ENCODE measurements around the gene STN1.

STN1 gene

DNA sequence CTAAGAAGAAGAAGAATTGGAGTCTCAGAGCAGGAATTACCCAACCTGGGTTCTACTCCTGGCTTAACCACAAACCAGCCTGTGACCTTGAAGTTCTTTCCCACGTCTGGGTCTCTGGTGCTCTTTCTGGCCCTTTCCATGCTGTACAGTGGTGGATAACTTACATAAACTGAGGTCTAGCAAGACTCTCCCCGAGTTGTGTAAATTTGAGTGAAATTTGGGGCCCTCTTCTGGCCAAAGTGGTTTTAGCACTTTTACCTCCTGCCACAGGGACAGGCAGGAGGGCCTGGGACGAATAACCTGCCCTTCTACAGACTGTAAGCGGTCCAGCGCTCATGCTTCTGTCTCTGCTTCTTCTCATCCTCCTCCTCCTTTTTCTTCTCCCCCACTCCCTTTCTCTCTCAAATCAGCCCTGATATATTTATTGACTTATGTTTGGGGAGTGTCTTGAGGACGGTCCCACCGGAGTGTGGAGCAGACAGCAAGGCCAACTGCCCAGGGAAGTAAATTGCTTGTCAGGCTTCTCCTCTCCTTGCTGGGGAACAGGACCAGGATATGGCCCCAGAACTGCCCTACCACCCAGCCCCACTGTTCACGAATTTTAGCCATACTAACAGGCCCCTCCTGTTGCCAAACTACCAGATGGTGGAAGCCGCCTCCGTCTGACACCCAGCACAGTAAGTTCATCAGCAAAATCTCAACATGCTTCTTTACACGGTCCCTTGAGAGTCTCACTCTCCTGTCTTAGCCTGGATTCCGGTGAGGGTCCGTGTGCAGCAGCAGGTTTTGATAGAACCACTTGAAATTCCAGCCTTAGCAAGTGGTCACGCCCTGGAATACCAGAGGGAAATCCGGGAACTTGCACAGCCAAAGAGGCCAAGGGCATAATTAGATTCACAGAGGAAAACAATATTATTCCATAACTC, 58.6 kb downstream of the STN1 start:
- H3K27ac ChIP-seq = no peak overlapping the region
- no peak overlapping the region for H3K4me3 ChIP-seq
- TF ChIP-seq, protein P1, sequence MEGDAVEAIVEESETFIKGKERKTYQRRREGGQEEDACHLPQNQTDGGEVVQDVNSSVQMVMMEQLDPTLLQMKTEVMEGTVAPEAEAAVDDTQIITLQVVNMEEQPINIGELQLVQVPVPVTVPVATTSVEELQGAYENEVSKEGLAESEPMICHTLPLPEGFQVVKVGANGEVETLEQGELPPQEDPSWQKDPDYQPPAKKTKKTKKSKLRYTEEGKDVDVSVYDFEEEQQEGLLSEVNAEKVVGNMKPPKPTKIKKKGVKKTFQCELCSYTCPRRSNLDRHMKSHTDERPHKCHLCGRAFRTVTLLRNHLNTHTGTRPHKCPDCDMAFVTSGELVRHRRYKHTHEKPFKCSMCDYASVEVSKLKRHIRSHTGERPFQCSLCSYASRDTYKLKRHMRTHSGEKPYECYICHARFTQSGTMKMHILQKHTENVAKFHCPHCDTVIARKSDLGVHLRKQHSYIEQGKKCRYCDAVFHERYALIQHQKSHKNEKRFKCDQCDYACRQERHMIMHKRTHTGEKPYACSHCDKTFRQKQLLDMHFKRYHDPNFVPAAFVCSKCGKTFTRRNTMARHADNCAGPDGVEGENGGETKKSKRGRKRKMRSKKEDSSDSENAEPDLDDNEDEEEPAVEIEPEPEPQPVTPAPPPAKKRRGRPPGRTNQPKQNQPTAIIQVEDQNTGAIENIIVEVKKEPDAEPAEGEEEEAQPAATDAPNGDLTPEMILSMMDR (IDR thresholded peaks at IDR 0.05) = peak; percentile 43
- no peak for DNase-seq (ENCODE audit: low spot score)

DNA sequence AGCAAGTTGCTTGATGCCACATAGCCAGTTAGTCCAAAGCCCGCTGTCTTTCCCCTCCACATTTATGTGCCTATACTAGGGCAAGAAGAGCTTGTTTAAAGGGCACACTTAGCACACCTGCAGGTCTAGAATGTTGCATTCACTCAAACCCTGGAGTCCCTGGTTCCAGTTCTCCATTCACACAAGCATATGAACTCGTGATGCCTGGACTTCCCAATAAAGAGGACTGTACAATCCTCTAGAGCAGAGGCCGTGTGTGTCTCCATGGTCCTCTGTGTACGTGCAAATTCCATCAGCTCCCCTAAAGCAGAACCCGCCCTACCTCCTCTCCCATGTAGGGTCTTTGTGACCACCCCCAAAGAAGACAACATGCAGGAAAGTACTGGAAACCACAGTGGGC, 59.6 kb downstream of the STN1 start:
- no peak overlapping the region for H3K27ac ChIP-seq
- TF ChIP-seq, protein P1 (IDR thresholded peaks at IDR 0.05) = no peak
- no peak overlapping the region for H3K4me3 ChIP-seq
- DNase-seq (ENCODE audit: low spot score) = no peak

DNA sequence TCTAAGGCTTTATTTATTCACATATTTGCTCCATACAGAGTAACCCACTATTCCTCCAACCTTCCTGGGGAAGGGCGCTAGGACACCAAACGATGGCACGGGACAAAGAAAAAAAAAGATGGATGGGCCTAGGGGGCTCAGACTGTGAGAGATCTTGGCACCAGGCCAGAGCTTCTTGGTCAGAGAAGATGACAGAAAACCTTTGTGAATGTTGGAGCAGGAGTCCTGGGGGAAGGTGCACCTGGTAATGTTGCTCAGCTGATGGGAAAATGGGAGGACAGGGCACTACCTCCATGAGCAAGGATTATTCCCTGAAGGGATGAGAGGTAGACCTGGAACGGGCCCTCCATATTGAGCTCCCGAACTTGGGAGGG, 61.2 kb downstream of the STN1 start:
- H3K27ac ChIP-seq = no peak overlapping the region
- no peak overlapping the region for H3K4me3 ChIP-seq
- TF ChIP-seq, protein P1 (IDR thresholded peaks at IDR 0.05) = no peak
- no peak for DNase-seq (ENCODE audit: low spot score)

DNA sequence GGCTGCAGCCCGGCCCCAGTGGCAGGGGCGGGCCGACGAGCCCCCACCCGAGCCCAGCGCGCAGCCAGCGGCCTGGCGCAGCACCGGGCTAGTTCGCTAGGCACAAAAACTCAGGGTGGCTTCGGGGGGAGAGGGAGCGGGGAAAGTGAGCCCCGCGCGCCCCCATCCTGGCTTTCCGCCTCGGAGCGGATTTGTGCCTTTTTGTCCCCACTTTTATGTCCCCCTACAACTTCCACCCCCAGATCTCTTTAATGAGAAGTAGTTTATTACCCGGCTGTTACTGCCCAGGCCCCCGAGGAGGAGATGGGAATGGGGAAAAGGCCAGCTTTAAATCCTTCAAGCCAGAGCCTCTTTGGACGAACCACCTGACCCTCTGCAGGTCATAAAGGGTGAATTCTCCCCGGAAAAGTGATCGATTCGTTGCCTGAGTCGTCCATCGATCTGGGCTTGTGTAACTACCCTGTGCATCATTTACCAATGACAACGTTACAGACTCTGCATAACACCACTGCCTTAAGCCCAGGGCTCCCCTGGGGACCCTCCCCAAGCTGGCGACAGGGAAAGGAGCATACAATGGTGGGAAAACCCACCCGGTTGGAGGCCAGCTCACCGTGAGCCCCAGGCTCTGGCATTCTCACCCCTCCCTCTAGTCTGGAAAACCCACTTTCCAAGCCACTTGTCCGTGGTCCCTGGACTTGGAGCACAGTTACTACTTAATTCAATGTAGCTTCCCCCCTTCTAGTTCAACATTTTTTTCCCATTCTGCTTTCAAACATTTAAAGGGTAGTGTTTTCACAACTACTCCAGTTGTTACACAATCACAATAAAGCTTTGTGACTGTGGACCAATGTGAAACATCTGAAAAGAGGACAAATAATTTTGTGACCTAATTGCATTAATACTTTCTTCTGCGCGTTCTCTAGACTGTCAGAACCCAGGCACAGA, 61.9 kb downstream of the STN1 start:
- Histone ChIP-seq H3K4me3 (peak overlapping the region; percentile 87), H3K27ac (peak overlapping the region; percentile 63 to 86)
- TF ChIP-seq, protein P1 (IDR thresholded peaks at IDR 0.05) = no peak
- DNase-seq (ENCODE audit: low spot score) = no peak

DNA sequence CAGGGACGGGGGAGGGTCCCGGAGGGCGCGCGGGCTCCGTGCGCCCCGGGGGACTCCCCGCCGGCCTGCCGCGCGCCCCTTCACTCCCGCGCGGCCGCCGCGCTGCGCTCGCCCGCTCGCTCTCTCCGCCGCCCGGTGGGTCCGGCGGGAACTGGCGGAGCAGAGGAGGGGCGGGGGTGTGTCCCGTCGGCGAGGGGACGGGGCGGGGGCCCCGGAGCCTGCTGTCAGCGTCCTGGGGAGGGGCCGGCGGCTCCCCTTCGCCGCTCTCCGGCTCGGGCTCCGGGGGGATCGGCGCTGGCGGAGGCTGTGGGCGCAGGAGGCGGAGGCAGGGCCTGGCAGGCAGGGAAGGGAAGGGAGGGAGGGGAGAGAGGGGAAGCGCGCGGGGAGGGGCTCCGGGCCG, 62.6 kb downstream of the STN1 start, which contains the start of gene SH3PXD2A:
TSS of gene SH3PXD2A (minus strand) at position 153 of the 400 bp plus-strand sequence. CDS start 310 bp downstream, outside the sequence.
- DNase-seq (ENCODE audit: low spot score) = no peak
- TF ChIP-seq, protein P1 (IDR thresholded peaks at IDR 0.05) = no peak
- H3K4me3 ChIP-seq = peak within 1 kb of the TSS; percentile 87
- peak within 1 kb of the TSS; percentile 63 to 86 for H3K27ac ChIP-seq

DNA sequence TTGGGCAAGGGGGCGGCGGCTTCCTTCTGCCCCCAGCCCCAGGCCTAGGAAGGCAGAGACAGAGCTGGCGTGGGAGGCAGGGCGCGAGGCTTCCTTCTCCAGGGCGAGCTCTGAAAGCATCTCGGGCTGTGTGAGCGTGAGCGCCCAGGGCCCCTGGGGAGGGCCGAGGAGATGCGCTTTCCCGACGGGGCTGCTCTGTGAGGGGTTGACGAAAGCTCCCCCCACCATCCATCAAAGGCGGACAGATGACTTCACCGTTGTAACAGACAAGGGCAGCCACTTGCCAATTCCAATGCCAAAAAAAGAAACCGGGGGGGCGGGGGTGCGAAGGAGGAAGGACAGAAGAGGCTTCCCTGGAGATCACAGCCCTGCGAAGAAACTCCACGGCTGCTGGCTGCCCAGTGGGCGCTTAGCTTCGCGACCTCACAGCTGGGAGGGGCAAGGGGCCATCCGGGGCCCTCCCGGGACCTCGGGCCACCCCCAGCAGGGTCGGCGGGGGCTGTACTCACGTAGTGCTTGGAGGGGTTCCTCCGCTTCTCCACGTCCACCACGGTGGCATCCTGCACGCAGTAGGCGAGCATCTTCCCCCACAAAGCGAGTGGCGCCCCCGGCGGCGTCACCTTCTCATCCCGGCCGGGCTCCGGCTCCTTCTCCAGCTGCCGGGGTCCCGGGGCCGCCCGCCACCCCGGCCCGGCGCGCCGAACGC, 63.1 kb downstream of the STN1 start:
- peak overlapping the region; percentile 87 for H3K4me3 ChIP-seq
- DNase-seq (ENCODE audit: low spot score) = no peak
- peak overlapping the region; percentile 63 to 86 for H3K27ac ChIP-seq

More for the DNA sequence above, 63.1 kb downstream of the STN1 start:
- TF ChIP-seq, protein P1 (IDR thresholded peaks at IDR 0.05) = no peak
